Measurements from ENCODE around the gene CRYGN.

The CRYGN gene

GRCh38 chr7:151437866-151438516 lies 1.9 kb downstream of the CRYGN start:
- no peak for DNase-seq

- DNase-seq: no peak
These were observed 2.8 kb downstream of the CRYGN start for GRCh38 chr7:151437159-151437553.

GRCh38 chr7:151436446-151437158 lies 3.3 kb downstream of the CRYGN start:
- no peak for DNase-seq

GRCh38 chr7:151435971-151436370 lies 4.0 kb downstream of the CRYGN start:
- no peak for DNase-seq

GRCh38 chr7:151435103-151435916 lies 4.6 kb downstream of the CRYGN start:
- DNase-seq: no peak

GRCh38 chr7:151434549-151434948 lies 5.4 kb downstream of the CRYGN start:
- no peak for DNase-seq

- DNase-seq: no peak
These were observed 6.1 kb downstream of the CRYGN start for GRCh38 chr7:151433721-151434400.

GRCh38 chr7:151432658-151433521 lies 7.1 kb downstream of the CRYGN start:
- no peak for DNase-seq

- no peak for DNase-seq
These were observed 8.1 kb downstream of the CRYGN start for GRCh38 chr7:151431768-151432311.

- DNase-seq: no peak
These were observed 8.6 kb downstream of the CRYGN start for GRCh38 chr7:151431281-151431767.

GRCh38 chr7:151430391-151431205 lies 9.3 kb downstream of the CRYGN start:
- no peak for DNase-seq

- DNase-seq: no peak
These were observed 10.2 kb downstream of the CRYGN start for GRCh38 chr7:151429560-151430331.

- DNase-seq: no peak
These were observed 10.7 kb downstream of the CRYGN start for GRCh38 chr7:151429237-151429559.

- DNase-seq: no peak
These were observed 11.3 kb downstream of the CRYGN start for GRCh38 chr7:151428378-151429236.

GRCh38 chr7:151427705-151428377 lies 12.1 kb downstream of the CRYGN start:
- no peak for DNase-seq

GRCh38 chr7:151426904-151427704 lies 12.8 kb downstream of the CRYGN start:
- no peak for DNase-seq

GRCh38 chr7:151426441-151426903 lies 13.5 kb downstream of the CRYGN start:
- no peak for DNase-seq

Measured in NCI-H2171 (cell line).